OCI-LY1 (cell line): ENCODE data around the gene VPS11.

Source experiments
- EZH2 ChIP-seq: fragments of 200-600 bp; sonication (generic), shearing (Covaris generic); IDR thresholded peaks from 2 replicates; pipeline ENCODE4 v1.8.0; 2017; ENCODE audit warnings: borderline replicate concordance, mixed run types, mild to moderate bottlenecking, antibody characterized with exemption, low read length, moderate library complexity, mixed read lengths
- TF ChIP-seq, protein P1 (sequence below): fragments of 200-600 bp; sonication (generic), shearing (Covaris generic); IDR thresholded peaks from 2 replicates; pipeline ENCODE4 v1.5.1; 2017; ENCODE audit warnings: mild to moderate bottlenecking, antibody characterized with exemption, low read length, moderate library complexity, mixed read lengths

DNA sequence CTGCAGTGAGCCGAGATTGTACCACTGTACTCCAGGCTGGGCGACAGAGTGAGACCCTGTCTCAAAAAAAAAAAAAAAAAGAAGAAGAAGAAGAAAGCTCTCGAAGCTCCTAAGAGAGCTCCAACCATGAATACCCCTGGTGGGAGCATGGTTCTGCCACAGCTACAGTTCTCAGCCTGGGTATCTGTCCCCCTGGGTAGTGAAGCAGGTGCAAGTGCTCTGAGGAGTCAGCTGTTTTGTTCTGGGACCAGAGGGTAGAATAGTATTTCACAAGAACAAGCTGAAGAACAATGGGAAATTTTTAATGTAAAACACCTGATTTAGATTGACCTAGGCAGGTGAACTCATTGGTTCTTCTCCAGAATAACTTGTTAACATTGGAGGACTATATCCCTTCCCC lies 6.4 kb upstream of the VPS11 start:
- TF ChIP-seq, protein P1, sequence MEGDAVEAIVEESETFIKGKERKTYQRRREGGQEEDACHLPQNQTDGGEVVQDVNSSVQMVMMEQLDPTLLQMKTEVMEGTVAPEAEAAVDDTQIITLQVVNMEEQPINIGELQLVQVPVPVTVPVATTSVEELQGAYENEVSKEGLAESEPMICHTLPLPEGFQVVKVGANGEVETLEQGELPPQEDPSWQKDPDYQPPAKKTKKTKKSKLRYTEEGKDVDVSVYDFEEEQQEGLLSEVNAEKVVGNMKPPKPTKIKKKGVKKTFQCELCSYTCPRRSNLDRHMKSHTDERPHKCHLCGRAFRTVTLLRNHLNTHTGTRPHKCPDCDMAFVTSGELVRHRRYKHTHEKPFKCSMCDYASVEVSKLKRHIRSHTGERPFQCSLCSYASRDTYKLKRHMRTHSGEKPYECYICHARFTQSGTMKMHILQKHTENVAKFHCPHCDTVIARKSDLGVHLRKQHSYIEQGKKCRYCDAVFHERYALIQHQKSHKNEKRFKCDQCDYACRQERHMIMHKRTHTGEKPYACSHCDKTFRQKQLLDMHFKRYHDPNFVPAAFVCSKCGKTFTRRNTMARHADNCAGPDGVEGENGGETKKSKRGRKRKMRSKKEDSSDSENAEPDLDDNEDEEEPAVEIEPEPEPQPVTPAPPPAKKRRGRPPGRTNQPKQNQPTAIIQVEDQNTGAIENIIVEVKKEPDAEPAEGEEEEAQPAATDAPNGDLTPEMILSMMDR: no peak
- no peak for TF ChIP-seq EZH2
